Inflammatory macrophage treated with lipopolysaccharide for 4 hours (primary cell): ENCODE results near the gene TRAPPC14.
"Not testable (repeated sequence)": the region's sequence is repeated elsewhere in the genome, so short reads cannot be mapped to it uniquely, and the experiment has no call there.

Experiments
- DNase-seq: peaks from one replicate; pipeline ENCODE4 v3.0.0-alpha.2; 2020

Gene TRAPPC14

DNA sequence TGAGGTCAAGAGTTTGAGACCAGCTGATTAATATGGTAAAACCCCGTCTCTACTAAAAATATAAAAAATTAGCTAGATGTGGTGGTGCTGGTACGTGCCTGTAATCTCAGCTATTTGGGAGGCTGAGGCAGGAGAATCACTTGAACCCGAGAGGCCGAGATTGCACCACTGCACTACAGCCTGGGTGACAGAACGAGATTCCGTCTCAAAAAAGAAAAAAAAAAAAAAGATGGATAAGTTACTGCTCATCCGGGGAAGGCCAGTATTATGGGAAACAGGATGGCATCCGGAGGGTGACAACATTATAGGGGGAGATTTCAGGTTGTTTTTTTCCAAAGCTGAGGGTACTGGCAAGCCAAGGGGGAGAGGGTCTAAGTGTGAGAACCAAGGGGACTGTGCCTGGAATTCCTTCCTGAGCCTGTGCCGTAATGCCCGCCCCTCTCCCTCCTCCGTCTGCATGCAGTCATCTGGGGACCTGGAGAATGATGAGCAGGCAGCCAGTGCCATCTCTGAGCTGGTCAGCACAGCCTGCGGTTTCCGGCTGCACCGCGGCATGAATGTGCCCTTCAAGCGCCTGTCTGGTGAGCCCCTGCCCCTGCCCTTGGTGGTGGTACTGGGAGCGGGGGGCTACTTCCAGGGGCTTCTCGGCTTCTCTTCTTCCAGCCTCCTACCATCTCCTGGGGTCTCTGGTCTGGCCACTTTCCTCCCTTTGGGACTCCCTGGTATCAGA, 5.4 kb downstream of the TRAPPC14 start:
- no peak for DNase-seq

DNA sequence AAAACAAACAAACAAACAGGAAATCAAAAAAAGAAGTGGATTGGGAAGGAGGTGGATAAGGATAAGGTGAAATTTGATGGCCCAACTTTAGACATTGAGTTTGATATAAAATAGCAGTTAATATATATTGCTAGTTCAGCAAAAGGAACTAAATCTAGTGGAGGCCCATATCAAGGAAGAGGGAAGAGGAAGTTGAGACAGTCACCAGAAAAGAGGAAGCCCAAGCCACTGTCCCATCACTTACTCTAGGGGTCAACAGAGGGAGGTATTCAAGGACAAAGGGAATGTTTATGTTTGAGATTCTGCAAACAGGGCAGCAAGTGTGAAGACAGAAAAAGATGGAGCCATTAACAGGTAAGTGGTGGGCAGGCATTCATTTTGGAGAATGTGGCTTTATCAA, 6.1 kb downstream of the TRAPPC14 start:
- peak; percentile 78 for DNase-seq

DNA sequence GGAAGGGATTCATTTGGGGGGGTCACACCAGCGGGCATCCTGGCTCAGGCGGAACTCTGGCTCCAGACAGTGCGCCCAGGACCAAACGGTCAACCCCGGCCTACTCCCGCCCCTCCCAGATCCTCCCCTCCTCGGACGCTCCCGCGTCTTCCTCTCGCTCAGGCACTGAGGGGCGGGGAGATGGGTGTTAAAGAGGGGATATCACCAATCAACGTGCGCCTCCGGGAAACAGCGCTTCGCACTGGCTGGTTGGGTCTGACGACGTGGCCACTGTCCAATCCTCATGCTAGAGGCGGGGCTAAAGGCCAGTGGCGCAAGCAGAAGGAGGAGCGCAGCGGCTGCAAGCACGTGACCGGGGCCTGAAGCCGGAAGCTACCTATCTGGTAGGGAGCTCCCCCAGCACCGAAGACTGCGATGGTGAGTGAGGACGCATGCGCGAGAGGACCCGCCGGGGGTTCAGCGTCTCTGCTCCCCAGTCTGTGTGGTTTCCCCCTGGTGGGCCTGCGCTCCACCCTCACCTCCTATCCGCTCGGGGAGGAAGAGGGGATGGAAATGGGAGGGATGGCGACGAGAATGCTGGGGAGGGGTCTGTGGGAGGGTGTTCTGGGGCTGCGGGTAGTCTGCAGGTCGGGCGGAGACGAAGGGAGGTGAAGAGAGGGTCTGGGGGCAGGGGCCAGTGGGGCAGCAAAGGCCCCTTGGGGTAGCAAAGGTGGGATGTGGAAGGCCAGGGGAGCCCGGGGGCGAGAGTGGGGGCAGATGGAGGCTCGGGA, 9.8 kb downstream of the TRAPPC14 start, which contains the start of gene LAMTOR4:
Gene LAMTOR4 (plus strand): TSS at position 360 of the 770 bp plus-strand sequence. CDS start 55 bp downstream, at position 415.
- DNase-seq: peak; percentile 99

DNA sequence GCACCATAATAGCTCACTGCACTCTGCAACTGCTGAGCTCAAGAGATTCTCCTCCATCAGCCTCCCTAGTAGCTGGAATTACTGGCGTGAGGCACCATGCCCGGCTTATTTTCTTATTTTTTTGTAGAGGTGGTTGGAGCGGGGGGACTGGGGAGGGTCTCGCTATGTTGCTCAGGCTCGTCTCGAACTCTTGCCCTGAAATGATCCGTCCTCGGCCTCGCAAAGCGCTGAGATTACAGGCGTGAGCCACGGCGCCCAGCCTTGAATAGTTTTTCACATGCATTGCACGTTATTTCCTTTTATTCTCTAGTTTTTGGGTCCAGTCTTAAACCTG, 10.3 kb downstream of the TRAPPC14 start:
- DNase-seq: no peak

DNA sequence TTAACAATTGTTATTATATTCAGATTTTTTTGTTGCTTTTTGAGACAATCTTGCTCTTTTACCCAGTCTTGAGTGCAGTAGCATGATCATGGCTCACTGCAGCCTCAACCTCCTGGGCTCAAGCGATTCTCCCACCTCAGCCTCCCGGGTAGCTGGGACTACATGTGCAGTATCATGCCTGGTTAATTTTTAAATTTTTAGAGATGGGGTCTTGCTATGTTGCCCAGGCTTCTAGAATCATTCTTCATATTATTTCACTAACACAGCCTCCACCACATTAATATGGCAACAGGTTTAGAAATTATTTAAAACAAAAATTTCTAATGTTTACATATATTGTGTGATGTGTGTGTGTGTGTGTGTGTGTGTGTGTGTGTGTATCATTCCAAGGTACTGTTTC, 11.2 kb downstream of the TRAPPC14 start:
- no peak for DNase-seq

DNA sequence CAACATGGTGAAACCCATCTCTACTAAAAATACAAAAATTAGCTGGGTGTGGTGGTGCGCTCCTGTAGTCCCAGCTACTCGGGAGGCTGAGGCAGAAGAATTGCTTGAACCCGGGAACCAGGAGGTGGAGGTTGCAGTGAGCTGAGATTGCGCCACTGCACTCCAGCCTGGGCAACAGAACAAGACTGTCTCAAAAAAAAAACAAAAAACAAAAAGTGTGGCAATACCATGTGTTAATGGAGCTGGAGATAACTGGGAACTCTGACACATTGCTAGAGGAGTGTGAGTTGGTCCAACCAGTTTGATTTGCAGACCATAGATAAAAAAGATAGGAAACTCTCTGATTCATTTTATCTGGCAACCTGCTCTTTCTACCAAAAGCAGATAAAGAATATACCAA, 12.2 kb downstream of the TRAPPC14 start:
- DNase-seq: peak; percentile 31

DNA sequence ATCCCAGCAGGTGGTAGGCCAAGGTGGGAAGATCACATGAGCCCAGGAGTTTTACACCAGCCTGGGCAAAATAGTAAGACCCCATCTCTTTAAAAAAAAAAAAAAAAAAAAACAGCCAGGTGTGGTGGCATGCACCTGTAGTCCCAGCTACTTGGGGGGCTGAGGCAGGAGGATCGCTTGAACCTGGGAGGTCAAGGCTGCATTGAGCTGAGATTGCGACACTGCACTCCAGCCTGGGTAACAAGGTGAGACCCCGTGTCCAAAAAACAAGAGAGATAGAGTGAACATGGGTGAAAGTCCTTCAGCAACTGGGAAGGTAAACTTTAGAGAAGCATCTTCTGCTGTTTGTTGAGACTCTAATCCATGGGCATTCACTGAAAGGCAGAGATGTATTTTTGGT, 16.1 kb downstream of the TRAPPC14 start:
- no peak for DNase-seq

DNA sequence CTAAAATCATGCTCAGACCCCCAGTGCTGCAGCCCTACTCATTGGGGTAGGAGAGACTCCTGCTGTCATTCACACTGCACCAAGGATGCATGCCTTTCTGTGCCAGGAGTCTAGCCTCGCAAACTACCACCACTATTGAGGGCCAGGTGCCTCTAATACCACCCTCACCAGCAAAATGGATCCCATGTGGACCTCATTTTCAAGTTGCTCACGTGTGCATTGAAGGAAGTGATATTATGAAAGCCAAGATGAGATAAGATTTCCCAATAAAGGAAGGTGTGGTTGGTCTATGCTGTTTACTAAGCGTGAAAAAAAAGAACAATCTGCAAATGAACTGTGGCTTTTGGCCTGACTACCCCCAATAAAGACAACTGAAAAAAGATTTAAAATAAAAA, 17.0 kb downstream of the TRAPPC14 start:
- peak; percentile 54 for DNase-seq

DNA sequence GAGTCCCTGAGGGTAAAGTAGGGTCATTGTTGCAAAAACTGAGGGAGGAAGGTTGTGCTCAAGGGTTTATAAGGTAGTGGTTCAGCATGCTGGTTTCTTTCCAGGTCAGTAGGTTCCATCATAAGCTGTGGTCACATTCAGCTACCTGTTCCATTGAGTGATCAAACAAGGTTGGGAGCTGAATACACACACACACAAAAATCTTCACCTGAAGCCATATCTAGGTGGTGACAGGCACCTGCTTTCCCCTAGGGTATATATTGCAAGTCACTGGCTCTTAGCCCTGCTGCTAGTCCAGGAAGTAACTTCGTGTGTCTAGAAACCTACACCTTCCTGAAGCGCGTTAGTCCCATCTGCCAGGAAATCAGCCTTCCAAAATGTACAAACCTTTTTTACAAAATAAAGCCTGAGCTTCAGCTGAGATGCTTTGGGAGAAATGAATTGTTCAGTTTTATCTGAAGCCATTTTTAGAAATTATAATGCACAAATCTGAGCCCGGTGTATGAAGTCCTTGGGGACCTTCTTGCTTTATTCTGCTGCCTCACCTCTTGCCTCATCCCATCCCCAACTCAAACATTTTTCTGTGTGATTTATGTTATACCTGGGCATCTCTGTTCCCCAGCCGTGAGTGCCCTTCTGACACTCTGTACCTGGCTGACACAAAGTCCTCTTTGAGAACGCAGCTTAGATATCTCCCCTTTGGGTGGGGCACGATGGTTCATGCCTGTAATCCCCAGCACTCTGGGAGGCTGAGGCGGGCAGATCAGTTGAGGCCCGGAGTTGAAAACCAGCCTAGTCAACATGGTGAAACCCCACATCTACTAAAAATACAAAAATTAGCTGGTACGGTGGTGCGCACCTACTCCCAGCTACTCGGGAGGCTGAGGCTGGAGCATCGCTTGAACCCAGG, 20.4 kb downstream of the TRAPPC14 start:
- no peak for DNase-seq

DNA sequence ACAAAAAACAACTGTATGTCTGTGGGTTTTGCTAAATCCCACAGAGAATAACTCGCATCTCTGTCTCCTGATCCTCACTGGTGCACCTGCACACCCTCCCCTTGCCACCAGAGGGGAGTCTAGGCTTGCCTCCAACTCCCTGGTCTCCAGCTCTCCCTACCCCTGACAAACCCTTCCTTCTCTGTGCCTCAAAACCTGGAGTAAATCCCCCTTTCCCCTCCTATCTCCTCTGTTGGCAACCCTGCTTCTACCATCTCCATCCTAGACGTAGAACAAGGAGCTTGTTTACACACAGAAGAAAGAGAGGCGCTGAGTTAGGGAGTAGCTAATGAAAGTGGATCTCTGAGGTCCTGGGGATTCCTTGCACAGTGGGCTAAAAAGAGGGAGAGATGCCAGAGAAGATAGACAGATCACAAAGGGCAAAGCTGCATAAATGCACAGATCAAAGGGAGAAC, 25.8 kb downstream of the TRAPPC14 start:
- DNase-seq: peak; percentile 64

DNA sequence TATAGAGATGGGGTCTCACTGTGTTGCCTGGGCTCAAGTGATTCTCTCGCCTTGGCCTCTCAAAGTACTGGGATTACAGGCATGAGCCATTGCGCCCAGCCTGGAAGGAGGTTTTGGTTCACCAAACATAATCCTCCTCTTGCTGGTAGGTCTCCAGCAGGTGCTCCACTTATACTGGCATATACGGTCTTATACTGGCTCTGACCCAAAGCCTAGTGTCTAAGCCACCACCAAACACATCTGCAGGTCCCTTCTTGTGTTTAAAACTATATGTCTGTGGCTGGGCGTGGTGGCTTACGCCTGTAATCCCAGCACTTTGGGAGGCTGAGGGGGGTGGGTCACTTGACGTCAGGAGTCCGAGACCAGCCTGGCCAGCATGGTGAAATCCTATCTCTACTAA, 26.4 kb downstream of the TRAPPC14 start:
- DNase-seq: no peak

DNA sequence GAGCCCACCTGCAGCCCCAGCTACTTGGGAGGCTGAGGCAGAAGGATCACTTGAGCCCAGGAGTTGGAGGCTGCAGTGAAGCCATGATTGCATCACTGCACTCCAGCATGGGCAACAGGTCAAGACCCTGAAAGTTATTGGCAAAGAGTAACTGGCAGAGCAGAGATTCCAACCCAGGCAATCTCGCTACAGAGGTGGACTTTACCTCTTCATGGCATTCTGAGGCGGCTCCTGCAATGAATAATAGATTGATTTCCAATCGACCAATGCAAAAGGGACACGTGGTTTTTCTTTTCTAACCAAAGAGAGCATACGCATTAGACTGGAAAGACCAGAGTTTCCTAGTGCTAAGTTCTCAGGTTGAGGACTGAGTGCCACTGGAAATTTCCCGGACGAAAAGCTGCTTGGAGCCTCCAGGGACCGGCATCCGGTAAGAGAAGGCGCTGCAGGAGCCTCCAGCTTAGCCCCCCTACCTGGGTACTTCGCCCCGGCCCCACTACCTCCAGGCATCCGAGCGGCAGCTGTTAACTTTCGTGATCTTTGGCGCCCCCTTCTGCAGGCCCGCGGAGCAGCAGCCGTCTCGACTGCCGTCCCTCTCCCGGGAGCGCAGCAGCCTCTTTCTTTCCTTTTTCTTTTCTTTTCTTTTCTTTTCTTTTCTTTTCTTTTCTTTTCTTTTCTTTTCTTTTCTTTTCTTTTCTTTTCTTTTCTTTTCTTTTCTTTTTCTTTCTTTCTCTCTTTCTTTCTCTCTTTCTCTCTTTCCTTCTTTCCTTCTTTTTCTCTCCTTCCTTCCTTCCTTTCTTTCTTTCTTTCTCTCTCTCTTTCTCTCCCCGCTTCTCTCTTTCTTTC, 27.7 kb downstream of the TRAPPC14 start:
- peak; percentile 64 for DNase-seq

DNA sequence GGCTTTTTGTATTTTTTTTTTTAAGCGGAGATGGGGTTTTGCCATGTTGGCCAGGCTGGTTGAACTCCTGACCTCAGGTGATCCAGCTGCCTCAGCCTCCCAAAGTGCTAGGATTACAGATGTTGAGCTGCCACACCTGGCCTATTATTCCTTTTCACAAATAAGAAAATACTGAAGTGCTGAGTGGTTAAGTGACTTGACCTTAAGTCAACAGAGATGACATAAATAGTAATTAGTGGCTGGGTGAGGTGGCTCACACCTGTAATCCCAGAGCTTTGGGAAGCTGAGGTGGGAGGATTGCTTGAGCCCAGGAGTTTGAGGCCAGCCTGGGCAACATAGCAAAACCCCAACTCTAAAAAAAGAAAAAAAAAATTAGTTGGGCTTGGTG, 28.3 kb downstream of the TRAPPC14 start:
- not testable (repeated sequence) for DNase-seq

DNA sequence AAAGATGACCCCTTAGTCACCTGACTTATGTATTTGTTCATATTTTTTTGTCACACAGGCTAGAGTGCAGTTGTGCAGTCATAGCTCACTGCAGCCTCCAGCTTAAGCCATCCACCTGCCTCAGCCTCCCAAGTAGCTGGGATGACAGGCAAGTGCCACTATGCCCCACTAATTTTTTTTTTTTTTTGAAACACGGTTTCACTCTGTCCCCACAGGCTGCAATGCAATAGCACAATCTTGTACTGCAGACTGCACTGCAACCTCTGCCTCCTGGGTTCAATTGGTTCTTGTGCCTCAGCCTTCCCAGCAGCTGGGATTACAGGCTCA, 29.9 kb downstream of the TRAPPC14 start:
- no peak for DNase-seq

DNA sequence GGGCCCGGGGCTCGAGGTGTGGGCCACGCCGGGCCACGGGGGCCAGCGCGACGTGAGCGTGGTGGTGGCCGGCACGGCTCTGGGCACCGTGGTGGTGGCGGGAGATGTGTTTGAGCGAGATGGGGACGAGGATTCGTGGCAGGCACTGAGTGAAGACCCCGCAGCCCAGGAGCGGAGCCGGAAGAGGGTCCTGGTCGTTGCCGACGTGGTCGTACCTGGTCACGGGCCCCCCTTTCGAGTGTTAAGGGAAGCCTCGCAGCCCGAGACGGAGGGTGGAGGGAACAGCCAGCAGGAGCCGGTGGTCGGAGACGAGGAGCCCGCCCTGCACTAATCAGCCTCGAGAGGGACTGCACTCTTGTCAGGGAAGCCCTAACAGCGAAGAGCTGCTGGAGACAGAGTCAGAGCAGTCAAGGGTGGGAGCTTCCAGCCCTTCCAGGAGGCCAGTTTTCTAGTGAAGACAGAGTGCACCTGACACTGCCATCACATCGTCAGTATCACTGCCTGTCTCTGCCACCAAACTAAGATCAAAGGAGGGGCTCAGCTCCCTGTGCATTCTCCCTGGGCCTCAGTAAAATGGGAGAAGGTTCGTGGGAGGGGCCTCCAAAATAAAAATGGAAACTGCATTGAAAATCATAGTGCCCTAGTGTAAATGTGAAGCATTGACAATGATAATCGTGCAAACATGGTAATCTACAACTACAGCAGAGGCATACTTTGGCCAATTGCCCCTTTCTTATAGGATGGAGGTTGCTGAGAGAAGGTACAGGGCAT, 30.5 kb downstream of the TRAPPC14 start:
- DNase-seq: no peak

DNA sequence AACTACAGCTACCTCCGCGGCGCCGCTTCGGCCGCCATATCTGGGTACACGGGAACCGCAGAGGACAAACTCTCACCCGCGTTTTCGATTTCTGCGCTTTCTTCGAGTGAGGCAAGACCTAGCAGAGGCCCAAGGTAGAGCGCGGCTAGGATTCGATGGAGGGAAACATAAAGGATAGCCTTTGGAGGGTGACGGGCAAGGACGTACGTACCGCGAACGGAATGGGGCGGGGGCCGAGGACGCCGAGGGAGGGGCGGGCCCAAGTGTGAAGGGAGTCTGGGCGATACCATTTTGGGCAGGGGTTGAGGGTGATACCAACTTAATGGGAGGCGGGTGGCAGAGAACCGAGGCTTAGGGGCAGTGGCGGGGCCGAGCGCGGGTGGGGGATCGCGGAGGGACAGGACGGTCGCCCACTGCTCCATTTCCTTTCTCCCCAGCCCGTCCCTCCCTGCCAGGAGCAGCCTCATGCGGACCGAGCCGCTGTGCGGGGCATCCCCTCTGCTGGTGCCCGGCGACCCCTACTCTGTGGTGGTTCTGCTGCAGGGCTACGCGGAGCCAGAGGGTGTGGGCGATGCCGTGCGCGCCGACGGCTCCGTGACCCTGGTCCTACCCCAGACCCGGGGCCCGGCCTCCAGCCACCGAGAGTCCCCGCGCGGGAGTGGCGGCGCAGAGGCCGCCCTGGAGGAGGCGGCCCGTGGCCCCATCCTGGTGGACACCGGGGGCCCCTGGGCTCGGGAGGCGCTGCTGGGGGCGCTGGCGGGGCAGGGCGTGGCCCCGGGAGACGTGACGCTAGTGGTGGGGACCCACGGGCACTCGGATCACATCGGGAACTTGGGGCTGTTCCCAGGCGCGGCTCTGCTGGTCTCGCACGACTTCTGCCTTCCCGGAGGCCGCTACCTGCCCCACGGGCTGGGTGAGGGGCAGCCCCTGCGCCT, 31.3 kb downstream of the TRAPPC14 start, which contains the start of gene MBLAC1:
Gene MBLAC1 (plus strand): TSS at position 37 of the 935 bp plus-strand sequence. CDS start 429 bp downstream, at position 466.
- peak; percentile 82 for DNase-seq

DNA sequence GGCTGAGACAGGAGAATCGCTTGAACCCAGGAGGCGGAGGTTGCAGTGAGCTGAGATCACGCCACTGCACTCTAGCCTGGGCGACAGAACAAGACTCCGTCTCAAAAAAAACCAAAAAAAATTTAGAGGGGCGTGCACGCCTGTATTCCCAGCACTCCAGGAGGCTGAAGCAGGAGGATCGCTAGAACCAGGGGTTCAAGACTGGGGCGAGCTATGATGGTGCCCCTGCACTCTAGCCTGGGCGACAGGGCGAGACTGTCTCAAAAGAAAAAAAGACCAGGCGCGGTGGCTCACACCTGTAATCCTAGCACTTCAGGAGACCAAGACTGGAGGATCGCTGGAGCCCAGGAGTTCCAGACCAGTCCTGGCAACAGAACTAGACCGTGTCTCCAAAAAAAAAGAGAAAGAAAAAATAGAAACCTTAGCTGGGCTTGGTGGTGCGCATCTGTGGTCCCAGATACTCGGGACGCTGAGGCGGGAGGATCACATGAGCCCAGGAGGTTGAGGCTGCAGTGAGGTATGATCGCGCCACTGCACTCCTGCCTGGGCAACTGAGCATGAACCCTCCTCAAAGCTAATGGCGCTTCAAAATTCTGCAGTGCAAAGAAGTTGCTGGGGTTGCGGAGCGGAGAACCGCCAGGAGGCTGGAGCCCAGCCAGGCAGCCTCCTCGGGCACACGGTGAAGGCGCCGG, 32.1 kb downstream of the TRAPPC14 start:
- DNase-seq: no peak

DNA sequence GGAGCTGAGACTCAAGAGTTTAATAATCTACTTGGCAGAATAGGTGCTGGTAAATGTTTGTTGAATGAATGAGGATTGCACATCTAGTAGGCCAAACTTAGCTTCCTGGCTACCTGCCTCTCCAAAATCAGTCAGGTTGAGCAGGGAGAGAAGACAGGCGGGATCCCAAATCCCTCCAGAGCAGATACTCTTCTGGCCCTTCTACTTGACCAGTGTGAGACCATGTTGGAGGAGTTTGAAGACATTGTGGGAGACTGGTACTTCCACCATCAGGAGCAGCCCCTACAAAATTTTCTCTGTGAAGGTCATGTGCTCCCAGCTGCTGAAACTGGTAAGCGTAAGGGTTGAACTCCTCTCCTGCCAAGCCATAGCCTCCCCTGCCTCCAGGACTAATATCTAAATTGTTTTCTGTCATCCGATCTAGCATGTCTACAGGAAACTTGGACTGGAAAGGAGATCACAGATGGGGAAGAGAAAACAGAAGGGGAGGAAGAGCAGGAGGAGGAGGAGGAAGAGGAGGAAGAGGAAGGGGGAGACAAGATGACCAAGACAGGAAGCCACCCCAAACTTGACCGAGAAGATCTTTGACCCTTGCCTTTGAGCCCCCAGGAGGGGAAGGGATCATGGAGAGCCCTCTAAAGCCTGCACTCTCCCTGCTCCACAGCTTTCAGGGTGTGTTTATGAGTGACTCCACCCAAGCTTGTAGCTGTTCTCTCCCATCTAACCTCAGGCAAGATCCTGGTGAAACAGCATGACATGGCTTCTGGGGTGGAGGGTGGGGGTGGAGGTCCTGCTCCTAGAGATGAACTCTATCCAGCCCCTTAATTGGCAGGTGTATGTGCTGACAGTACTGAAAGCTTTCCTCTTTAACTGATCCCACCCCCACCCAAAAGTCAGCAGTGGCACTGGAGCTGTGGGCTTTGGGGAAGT, 34.0 kb downstream of the TRAPPC14 start:
- DNase-seq: no peak

DNA sequence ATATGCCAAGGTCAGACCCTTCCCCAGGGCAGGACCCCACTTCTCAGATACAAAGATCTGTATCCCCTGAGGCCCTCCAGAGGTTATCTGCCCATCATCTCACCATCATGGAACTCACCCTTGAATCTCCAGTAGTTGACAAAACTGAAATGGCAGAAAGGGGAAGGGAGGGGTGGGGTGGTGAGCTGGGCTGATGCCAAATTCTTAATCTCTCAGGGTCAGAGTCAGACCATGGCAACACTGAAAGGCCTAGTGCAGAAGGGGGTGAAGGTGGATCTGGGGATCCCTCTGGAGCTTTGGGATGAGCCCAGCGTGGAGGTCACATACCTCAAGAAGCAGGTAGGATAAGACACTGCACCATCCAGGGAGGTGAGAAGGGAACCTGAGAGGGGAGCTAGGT, 36.0 kb downstream of the TRAPPC14 start:
- no peak for DNase-seq
